Measurements from ENCODE around the gene ARID5B.

ARID5B gene

DNA sequence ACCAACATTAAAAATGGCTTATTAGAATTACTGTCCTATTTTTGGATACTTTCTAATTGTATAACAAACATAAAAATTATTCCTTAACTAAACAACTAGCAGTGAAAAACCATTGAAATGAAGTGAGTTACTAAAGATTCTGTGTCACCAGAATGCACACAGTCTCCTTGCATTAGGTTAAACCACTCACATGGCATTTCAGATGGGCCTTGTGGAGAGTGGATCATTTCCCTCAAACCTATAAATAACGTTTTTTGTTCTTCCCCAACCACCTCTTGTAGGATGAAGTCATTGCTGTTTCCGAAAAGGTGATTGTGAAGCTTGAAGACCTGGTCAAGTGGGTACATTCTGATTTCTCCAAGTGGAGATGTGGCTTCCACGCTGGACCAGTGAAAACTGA, 38.4 kb downstream of the ARID5B start:
- DNase-seq: no peak

- no peak for DNase-seq
Observed at GRCh38 chr10:61941202-61941681, 39.7 kb downstream of the ARID5B start.

DNA sequence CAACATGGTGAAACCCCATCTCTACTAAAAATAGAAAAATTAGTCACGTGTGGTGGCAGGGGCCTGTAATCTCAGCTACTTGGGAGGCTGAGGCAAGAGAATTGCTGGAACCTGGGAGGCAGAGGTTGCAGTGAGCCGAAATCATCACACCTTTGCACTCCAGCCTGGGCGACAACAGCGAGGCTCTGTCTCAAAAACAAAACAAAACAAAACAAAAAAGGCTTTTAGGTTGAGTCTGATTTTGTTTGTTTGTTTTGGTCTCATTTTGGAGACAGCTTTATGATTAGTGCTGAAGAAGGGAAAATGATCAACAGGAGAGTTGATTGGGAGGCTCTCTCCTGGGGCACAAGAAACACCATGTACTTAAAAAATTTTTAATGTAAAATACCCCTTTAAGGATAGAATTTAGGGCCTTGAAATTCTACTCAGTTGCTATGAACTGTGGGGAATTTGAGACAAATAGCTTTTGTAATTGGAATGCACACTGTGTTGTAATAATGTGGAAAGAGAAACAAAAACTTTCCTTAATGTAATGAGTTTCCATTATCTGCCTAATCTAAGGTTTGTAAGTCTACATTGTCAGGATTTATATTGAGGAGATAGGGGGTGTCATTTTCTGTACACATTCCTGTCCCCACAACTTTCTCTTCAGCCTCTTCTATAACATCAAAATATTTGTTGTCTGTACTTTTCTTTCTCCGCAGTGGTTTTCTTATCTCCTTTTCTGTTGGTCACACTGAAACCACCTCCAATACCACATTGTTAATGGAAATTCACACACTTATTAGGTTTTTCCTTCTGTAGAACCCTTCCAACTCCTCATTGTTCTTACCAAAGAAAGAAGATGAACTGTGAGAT, 41.3 kb downstream of the ARID5B start:
- no peak for DNase-seq

DNA sequence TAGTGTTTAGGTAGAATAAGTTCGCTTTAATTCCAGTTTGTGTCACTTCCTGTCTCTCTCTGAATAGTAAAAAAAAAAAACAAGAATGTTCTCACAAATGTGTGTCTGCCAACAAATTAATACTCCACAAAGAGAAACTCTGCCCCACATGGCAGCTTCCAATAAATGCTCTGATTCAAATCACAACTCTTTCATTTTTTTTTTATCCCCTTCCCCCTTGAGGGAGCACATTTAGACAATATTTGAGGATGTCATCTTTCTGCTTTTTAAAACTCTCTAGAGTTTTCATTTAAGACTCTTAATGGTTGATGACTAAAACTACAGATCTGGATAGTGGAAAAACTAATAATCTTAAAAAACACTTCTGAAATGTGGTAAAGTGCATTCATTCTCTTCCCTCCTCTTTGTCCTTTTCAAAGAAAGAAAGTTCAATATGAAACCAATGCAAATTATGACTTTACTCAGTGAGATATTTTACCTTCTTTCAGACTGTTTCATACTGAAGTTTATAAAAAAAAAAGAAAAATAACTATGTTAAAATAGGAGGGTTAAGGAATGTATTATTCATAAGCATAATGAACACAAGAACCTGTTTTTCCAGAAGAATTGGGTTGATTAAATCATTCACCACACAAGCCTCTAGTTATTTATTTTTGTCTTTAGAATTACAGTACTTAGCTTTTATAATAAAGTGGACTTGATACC, 42.3 kb downstream of the ARID5B start:
- no peak for DNase-seq

DNA sequence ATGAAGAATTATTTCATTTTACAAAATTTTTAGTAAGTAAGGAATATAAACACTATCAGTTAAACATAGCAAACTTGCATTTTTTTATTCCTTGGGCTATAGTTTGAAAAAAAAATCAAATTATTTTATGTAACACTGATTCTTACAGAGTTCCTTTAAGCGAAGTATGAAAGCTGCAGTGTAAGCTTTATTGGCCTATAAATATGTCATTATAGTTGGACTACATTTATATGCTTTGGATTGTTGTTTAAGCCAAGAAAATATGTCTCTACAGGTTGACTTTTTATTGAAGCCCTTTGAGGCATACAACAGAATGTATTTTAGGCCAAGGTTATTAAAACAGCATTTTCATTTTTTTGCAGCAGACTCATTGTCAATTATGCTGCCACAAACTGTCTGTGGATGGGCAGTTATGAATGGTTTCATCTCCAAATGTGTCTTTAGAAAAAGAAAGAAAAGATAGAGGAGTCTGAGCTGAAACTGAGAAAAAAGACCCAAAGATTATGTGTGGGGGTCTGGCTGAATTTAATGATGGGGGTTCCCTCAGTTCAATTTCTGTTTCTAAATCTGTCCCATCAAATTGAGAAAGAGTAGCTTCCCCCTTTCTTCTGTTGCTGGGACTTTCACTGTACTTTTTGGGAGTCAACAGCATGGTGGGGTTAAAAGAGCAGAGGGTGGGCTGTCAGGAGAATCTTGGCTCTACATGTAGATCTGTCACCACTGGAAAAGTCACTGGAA, 43.1 kb downstream of the ARID5B start:
- DNase-seq: no peak

DNA sequence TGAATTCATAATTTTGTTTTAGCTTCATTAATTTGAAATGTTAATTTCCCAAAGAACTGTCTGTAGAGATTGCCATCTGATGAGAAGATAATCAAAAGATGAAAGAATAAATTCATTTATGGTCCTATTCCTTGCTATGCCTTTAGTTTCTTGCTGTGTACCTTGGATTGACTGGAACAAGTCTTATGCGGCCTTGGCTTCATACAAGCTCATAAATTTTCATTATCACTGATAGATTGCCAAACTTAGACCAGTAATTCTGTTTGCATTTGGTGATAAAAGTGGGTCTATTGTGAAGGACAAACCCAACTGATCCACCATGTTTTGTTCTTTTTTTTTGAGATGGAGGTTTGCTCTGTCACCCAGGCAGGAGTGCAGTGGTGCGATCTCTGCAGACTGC, 48.2 kb downstream of the ARID5B start:
- DNase-seq: no peak

- DNase-seq: no peak
Observed at GRCh38 chr10:61950449-61951143, 49.1 kb downstream of the ARID5B start.

DNA sequence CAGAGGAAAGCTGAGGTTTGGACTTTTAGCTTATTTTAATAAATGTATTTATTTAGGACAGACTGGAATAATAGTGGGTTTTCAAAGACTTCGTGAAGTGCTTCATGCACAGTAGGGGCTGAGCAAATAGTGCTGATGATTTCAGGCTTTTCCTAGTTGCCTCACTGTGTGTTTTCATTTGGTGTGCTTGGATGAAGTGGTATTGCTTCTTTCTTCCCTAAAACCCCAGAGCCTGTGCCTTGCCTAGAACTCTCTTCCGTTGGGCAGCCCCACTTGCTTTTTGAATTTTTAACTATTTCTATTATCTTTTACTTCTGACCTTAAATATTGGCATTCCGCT, 49.6 kb downstream of the ARID5B start:
- DNase-seq: no peak

DNA sequence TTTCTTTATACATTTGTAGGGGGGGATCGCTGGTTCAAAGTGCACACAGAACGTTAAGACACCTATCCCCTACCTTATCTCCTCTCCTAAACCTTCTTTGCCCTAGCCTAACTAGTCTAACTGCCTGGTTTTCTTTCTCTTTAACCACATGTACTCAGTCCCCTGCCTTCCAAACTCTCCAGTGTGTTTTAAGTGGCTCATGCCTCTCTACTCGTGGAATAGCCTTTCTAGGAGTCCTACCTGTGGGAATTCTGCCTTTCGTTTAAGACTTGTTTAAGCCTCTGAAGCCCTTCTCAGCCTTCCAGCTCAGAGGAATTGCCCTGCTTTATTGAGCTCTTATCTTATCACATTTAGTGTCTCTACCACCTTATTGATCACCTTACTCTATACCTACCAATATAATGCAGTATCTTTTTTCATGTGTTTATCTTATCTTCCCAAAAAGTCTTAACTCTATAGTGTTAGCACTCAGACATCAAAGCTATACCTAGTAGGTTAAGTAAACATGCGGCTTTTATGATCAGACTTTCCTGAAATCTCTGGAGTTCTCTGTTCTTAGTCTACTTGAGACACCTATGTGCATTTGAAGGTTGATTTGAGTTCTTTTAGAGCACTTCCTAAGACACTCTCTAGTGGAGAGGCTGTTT, 50.7 kb downstream of the ARID5B start:
- DNase-seq: no peak

DNA sequence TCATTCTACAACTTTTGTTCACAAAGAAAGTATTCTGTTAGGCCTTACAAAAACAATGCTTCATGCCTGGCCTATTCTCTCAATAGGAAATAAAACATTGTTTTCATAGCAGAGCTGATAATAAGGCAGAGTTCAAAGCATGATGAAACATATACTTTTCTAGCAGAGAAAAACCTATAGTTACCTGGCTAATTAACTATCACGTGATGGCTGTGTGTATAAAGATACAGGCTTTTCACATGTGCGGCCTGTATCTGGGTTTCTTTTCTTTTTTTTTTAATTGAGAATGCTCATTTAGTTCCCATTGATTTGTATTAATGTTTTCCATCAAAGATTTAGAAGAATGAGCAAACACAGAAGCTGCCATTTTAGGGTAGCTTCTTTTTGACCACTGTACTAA, 51.7 kb downstream of the ARID5B start:
- DNase-seq: no peak

DNA sequence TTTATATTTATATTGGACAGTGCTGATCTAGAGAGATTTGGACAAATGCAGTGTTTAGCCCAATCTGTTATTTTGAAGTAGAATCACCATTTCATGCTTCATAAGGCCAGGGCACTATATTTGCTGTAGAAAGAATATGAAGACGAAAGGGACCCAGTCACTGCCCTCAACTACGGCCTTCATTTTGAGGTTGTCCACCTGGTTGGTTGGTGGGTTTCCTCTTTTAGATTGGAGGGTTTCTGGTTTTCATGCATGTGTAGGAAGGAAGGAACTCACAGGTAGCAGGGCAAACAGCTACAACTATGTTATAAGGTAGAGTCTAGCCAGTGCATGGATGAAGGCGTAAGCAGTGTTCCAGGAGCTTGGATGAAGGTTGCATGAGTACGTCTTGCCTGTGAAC, 56.3 kb downstream of the ARID5B start:
- no peak for DNase-seq

DNA sequence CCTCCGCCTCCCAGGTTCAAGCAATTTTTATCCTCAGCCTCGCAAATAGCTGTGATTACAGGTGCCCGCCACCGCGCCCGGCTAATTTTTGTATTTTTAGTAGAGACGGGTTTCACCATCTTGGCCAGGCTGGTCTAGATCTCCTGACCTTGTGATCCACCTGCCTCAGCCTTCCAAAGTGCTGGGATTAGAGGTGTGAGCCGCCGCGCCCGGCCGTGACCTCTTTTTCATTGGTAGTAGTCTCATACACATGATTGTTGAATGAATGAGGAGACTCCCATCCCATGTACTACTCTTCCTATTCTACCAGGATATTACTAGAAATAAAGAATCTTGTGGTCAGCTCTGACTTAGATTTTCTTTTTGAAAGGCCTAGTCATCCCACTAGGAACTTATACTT, 56.8 kb downstream of the ARID5B start:
- DNase-seq: no peak

GRCh38 chr10:61958805-61959204, 57.3 kb downstream of the ARID5B start:
- no peak for DNase-seq

DNA sequence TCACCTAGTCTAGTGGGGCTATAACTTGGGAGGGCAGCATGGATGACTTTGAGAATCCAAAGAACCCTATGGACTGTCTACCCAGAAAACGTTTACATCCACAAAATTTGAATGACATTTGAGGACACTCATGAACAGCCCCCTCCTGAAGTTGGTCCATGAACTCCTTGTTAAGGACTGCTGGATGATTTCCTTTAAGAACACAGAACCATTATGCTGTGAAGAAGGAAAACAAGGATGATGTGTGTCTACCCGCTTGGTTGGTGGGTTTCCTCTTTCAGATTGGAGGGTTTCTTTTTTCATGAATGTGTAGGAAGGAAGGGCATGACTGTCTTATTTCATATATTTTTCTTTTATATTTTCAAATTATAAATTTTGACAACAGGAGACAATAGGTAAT, 58.3 kb downstream of the ARID5B start:
- no peak for DNase-seq

DNA sequence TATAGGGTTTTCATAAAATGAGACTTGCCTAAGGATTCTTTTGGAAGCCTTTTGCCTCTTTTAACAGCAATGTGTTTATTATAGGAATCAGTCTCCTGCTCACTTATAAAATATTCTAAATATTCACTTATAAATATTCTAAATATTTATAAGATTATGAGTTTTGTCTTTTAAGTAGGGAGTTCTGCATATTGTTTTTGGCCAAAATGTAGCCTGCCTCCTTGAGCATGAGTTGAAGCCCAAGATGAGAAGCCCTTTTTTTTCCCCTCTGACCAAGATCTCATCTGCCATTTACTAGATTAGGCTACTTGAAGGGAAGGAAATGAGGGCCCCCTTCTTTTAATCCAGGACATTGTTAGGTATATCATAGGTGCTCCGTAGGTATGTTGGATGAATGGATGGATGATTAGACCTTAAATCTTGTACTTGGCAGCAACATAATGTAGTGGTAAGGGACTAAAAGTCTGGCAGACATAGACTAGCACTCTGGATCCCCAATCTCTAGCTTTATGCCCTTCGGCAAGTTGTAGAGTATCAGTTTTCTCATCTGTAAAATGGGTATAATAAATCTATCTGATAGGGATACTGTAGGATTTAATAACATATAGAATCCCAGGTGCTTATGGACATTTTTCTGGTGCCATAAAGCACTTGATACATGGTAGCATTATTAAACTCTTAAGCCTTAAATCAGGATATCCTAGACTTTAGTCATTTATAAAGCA, 59.1 kb downstream of the ARID5B start:
- no peak for DNase-seq

DNA sequence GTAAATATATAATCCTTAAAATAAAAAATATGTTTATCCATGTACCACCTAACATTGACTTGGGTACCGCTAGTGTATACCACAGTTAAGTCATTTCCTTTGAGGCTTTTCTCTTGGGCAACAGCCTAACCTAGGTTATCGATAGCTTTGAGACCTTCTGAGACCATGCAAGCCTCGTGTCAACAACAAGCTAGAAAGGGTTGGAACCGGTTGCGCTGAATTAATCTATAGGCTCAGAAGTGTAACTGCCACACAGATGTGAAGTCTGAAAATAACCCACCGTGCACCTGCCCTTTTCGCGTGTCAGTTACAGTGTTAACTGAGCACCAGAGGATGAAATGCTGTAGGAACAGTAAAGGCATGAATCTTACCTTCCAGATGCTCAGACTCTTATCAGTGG, 59.8 kb downstream of the ARID5B start:
- no peak for DNase-seq

GRCh38 chr10:61962971-61963370, 61.5 kb downstream of the ARID5B start:
- no peak for DNase-seq

DNA sequence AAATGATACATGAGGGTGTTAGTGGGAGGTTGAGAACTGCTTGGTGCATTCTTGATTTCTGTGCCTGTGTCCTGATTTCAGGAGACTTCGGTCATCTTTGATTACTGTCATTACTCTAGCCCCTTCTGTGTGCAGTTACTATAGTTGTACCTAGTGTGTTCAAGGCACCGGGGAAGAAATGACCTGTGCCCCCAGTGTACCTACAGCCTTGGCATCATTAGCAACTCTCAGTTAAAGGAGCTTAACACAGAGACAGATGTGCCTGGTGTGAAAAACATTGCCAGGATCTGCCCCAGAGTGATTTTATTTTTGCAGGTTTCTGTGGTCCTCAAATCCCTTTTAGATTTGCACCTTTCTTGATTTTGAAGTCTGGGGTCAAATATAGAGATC, 62.2 kb downstream of the ARID5B start:
- DNase-seq: no peak

GRCh38 chr10:61964059-61964709, 62.7 kb downstream of the ARID5B start:
- DNase-seq: no peak

GRCh38 chr10:61964949-61965702, 63.6 kb downstream of the ARID5B start:
- no peak for DNase-seq

Measured in femur (tissue), 1 donor.